HG03095 (cell line): ENCODE results near the gene GIMAP8.

Experiments
- ATAC-seq: cut with Tn5 transposase; IDR thresholded peaks from one replicate; pipeline ENCODE4 v1.9.1; 2021; ENCODE audit warnings: moderate library complexity; ENCODE audit not compliant: unreplicated experiment

The GIMAP8 gene

DNA sequence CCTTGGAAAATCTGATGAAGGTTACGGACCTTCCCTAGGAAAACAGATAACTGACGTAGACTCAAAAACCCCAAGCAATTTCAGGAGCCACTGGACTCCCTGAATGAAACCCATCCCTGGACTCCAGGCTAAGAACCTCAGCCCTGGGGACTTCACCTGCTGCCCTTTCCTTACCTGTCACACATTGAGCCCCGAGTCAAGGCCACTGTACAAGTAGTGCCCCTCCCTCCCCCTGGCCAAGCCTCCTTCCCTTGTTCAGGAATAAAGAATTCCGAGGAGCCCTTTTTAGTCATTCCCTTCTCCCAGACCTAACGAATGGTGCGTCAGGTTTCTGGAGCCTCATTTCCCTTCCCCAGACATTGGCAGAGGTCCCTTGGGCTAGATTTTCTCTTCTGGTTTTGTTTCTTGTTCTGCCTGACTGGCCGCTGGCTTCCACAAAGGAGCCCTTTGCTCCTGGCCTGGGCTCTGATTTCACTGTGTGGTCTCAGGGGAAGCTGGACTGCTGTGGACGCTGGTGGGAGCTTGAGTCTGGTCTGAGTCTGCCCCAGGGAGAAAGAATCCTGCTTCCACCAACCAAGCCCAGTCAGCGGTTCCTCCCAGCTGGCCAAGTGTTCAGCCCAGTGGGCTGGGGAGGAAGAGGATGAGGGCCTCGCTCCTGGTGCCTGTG, 39.6 kb upstream of the GIMAP8 start:
- no peak for ATAC-seq

DNA sequence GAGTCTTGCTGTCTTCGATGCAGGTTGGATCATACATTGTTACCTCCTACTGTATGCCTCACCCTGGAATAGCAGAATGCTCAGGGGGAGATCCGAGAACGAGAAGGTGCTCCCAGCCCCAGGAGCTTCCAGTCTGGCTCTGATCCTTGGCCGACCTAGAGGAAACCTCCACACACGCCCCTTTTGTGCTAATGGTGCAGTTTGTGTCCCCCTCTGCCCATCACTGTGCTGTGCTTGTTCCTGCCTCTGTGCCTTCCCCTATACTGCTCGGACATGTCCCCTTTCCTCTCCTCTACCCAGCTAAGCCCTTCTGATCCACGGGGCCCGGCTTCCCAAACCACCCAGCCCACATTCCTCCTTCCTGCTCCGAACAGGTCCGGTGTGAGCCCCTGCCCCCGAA, 38.8 kb upstream of the GIMAP8 start:
- ATAC-seq: no peak

DNA sequence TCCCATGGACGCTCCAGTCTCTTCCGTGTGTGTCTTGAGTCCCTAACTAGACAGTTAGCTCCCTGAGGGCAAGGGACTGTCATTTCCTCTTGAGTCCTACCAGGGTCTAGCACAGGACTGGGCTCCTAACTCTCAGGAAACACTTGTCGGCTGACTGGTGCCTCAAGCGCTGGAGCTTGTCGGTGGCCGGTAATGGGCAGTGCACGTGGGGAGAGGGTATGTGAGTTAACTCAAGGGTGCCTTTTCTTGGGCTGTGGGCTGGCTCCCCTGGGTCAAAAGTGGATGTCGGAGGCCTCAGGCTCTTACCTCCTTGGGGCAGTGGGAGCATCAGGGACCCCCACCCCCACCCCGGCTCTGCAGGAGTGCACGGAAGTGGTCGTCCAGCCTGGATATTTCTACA, 38.4 kb upstream of the GIMAP8 start:
- ATAC-seq: no peak

DNA sequence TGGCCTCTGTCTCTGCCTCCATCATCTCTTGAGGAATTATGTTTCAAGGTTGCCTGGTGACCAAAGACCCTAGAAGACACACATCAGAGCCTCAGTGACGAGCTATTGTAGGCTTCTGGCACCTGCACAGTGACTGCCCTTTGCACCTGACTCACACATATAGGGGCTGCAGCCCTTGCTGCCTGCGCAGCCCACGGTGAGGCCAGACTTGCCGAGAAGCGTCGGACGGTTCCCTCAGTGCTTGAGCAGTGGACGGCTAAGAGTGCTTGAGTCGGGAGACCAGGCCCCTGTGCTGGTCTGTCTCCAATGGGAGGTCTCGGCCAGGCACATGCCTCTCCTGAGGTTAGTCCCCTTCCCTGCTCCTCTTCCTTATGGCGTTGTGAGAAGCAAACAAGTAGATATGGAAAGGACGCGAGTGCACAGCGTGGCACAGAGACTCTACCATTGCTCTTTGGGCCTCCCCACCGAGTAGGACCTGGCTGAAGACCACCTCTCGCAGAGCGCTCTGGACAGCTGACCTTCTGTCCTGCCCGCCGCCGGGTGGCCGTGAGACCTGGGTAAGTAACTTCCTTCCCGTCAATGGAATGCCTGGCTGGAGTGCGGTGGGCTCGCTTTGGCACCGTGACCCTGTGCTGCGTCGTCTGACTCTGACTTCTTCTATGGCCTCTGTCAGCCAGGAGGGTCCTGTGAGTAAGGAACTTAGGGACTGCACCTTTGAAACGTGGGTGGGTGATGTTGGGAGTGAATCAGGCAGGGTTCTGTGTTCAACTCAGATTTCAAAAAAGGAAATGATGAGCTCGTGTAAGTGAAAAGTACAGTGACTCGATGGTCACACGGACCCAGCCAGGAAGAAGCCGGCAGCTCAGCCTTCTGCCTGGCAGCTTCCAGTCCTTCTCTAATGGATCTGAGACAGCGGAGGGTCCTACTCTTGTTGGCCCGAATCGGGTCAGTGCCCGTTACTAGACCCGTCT, 37.6 kb upstream of the GIMAP8 start:
- no peak for ATAC-seq

DNA sequence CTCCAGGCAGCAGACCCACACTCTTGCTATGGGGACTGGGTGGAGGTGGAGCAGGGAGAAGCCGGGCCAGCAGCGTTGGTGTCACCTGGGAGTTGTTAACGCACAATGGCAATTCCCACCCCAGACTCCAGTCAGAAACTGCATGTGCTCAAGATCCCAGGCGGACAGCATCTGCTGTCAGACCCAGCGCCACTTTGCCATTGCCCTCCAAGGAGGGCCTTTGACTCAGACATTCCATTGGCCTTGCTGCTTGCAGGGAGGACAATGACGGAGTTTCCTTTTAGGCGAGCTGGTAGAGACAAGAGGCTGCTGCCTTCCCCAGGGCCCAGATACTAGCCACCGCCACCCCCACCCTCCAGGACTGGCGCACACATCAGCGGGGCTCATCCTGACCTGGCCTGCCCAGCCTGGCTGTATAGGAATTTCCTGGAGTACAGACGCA, 36.8 kb upstream of the GIMAP8 start:
- no peak for ATAC-seq

DNA sequence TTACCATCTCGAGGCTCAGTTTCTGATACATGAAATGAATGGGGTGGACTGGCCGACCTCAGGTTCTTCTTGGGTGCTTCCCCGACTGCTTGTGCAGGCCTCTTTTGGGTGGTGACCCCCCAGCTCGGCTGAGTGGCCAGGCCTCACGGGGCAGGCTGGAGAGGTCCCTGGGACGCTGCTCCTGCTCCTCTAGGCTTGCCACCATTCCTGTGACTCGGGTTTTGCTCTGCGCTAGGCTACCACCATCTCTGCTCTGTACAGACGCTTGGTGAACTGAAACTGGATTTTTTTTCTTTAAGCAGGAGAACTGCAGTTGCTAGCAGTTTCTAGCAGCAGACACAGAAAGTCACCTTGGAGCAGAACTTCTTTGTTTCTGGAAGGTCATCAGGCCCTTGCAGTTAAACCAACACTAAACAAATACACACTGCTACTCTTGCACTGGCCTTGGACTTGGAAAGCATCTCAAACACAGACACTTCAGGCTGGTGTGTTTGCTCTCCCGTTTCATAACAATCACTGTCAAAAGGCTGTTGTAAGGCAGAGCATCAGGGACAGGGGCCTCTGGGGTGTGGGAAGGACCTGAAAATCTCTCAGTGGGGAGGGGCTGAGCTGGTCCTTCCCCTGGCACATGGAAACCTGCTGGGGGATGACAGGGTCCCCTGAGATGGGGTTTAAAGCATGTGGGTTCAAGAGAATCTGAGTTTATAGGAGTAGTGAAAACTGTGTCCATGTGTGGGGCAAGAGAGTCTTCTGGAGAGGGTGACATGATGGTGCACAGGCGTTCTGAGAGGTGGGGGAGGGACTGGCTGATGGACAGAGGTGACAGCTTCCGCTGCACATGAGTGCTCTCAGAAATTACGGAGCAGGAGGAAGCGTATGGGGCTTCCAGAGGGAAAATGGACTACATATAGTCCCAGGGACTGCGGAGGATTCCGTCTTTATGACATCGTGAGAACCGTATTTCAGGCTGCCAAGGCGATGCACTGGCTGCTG, 35.0 kb upstream of the GIMAP8 start:
- no peak for ATAC-seq

DNA sequence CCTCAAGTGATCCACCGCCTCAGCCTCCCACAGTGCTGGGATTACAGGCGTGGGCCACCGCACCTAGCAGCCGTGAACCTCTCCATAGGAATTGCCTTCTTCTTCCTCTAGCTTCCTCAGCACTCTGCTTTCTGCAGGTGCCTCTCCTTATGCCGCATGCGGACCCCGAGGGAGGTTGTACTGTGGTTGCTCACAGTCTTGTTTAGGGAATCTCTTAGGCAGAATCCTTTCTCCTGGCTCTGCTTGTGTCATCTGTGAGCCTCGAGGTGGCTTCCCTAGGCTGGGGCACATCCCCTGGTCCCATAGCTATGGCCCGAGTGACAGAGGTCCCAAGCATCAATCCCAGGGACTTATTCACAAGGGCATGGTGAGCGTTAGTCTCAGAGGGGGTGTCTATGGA, 33.2 kb upstream of the GIMAP8 start:
- no peak for ATAC-seq

DNA sequence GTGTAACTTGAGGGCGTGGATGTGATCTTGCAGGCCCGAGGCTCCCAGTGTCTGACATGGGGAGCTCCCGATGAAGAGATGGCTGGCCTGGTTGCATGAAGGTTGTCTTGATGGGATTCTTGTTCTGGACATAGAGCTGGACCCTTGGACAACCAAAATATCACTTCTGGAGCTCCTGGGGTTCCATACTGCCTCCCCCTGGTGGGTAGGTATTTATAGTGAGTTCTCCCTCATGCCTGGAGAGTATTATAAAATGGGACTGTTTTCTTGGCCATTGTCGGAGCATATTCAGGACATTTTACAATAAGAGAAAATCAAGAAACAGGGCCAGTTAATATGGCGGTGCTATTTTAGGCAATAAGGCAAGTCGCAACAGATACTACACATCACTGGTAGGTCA, 32.6 kb upstream of the GIMAP8 start:
- no peak for ATAC-seq

DNA sequence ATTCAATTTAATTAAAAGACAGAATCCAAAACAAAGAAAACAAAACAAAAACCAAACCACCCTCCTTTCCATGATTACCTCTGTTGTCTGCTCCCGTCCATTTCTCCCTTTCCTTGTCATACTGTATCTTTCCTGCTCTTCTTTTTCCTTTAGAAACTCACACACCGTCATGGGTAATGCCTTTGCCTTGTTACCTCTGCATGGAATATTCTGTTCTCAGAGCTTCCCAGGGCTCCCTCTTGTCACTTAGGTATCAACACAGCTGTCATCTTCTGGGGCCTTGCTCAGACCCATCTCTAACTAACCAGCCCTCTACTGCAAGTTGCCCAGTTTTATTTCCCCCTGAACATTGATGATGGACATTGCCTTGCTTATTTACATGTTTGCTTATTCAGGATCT, 30.2 kb upstream of the GIMAP8 start:
- no peak for ATAC-seq

DNA sequence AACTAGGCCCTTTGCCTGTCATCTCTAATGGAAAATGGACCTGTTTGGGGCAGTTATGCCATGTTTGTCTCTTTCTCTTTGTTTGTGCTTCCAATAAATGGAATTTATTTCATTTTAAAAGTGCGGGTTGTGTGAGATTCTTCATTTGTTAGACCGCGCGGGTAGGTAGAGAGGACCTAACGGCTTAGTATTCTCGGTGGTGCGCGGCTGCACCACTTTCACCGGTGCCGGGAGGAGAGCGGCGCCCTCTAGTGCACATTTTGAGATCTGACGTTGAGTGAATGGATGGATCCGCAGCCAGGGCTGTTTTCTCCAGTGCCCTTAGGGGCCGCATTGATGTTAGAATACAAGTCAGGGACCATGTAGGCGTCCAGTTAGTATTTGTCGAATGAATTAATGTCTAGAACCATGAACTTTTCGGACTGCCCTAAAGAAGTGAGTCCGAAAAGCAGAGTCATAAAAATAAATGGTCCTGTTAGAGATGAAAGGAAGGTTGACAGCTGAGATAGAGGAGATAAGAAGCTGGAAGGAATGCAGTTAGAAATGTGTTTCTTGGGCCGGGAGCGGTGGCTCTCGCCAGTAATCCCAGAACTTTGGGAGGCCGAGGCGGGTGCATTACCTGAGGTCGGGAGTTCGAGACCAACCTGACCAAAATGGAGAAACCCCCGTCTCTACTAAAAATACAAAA, 29.3 kb upstream of the GIMAP8 start:
- ATAC-seq: peak; percentile 97

DNA sequence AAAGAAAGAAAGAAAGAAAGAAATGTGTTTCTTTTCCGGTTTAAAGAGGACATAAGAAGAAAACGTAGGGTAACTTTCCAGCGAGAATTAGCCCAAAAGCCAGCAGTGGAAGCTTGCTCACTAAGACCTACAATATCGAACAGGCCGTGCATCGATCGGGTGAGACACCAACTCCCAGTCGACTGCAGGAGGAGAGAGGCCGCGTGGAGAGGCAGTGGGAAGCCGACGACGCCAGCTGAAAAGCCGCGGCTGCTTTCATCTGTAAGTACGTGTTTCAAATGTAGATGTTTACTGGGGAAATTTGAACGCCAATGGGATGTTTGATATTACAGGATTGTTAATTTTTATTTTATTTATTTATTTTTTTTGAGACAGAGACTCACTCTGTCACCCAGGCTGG, 28.6 kb upstream of the GIMAP8 start:
- no peak for ATAC-seq

DNA sequence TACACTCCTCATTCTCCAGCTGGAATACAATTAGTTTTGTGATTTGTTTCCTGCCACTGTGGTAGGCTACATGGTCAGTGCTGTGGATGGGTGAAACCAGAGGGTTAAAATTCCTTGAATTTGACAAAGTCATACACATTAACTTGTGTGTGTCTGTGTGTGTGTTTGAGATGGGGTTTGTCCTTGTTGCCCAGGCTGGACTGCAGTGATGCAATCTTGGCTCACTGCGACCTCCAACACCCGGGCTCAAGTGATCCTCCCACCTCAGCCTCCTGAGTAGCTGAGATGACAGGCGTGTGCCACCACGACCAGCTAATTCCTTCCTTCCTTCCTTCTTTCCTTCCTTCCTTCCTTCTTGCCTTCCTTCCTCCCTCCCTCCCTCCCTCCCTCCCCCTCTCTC, 24.8 kb upstream of the GIMAP8 start:
- ATAC-seq: no peak

DNA sequence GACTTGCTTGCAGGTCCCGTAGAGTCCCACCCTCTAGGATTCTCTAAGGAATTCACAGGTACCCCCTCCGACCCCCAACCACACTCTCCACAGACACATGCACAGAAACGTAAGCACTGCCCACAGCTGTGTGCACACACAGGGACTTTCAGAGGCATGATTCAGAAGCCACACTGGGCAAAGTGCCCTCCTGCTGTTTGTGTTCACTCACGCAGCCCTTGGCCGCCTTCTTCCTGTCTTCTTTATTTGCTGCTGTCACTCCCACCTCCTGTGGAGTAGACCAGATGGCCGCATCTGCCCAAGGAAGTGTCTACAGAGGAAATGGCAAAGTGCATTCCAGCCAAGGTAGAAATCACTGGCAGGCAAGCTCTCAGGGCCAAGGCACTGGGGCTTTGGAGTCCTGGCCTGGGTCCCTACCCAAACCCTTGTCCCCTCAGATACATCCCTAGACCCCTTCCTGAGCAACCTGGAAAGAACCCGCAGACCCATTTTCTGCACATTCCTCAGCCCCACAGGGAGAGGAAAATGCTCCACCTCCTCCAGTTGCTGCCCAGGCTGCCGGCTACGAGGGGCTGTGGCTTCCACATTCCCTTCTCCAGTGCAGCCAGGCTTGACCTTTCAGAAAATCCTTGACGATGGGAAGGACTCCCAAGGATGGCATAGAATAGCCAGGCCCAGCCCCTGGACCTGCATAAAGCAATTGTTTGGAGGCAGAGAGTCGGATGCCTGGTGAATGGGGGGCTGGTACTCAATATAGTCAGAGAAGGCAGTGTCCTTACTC, 21.6 kb upstream of the GIMAP8 start:
- ATAC-seq: no peak

DNA sequence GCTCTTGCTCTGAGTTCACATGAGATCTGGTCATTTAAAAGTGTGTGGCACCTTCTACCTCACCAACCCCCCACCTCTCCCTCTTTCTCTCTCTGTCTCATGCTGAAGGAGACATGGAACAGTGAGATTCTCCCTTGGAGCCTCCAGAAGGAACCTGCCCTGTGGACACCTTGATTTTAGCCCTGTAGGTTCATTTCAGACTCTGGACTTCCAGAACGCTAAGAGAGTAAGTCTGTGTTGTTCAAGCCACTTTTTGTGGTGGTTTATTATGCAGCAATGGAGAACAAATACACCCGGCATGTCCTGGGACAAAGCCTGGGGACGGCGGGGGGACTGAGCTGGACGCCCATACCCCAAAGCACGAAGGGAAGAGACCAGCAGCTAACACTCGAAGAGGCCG, 20.7 kb upstream of the GIMAP8 start:
- ATAC-seq: no peak

DNA sequence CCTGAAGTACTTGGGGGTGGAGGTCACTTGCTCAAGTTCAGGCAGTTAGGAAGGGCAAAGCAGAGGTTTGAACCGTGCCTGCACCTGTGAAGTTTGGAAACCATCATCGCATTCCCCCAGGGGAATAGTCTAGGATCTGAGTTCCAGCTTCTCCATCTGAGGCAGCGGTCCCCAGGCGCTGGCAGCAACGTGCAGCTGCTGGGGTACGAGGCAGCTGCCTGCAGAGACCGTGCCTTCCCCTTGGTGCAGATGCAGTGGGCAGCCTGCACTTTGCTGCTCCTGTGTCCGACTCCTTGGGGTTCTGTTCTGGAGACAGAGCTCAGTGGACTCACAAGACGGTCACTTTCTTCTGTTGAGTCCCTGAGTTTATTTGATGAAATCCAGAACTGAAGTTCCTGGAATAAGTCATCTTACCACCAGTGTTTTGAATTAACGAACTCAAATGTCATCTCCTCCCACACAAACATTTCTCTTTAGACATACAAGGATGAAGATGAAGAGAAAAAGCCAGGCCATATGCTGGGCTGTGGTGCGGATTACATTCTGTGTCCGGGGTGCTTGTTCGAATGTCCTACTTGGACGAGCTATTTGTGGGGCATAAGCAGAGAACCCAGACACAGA, 19.9 kb upstream of the GIMAP8 start:
- ATAC-seq: no peak

DNA sequence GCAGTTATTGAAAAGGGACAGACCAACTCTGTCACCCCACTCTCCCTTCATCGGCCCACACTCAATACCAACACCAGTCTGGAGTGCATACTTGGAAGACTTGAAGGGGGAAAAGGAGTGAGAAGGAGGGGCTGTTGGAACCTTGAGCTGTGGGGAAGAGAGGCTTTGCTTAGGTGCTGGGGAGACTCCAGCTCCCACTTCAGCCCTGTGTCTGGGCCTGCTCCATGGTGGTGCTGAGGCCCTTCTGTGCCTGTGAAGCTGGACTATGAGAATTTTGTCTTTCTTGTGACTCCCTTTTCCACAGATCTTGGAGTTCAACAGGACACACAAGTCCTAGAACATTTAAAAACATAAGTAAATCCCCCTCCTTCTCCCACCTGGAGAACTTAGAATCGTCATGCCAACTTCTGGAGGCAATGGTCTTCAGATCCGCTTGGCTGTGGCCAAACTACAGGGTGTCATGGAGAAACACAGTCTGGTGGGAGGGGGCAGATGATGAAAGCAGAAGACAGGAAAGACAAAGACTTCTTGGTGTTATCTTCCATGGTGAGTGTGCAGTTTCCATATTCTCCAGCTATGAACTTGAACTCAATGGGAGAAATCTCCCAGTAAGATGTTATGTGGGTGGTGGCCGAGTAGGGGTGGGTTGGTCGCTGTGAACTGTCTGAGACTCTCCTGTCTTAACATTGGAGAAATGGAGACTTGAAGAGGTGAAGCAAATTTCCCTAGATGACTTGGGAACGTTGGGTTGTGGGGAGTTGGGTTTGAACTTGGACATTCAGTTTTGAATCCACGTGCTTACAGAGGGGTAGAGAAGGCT, 18.4 kb upstream of the GIMAP8 start:
- no peak for ATAC-seq

DNA sequence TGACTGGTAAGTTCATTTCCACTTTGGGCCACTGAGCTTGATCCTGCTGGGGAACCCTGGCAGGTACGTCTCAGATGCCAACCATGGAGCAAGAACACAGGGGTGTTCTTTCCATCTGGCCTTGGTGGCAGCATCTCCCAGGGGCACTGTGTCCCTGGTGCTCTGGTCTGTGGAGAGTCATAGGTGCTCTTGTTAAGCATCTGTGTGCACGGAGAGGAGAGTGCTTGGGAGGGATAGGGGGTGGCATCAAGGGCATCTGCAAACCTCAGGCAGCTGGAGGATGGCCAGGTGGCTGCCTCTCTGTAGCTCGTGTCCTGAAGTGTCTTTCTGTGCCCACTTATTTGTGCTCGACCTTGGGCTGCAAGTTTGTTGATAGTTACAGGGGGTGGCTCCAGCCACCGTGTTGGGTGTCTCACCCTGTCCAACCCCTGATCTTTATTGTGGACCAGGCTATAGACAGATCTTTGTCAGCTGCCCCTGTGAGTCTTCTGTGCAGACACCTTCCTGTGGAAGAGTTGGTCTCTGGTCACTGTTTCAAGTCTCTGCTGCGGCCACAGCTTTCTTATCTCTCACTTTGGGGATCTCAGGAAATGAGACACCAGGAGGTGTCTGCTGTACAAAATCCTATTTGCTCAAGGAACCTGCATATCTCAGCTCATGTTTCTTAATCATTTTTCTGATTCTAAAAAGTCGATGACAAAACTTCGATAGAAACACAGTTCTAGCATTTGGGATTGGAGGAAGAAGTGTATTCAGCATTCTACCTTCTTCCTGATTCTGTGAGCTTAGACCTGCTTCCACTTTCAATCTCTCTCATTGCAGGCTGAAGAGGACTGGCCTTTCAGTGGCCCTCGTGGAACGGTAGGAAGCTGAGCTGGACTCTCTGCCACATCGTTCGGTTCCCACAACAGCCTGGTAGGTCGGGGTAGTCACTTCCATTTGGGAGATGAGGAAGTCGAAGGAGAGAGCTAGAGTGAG, 17.2 kb upstream of the GIMAP8 start:
- peak; percentile 29 for ATAC-seq
